T-helper 22 cell (primary cell): ENCODE results near the gene IMMP1L.
A peak's percentile ranks its signal among the peaks of the same experiment; 100 is the strongest.
"Not testable (repeated sequence)": the region's sequence is repeated elsewhere in the genome, so short reads cannot be mapped to it uniquely, and the experiment has no call there.

Experiments
- DNase-seq: peaks from one replicate; pipeline ENCODE4 v3.0.0-alpha.2; 2020; ENCODE audit warnings: low read depth

The IMMP1L gene, protein sequence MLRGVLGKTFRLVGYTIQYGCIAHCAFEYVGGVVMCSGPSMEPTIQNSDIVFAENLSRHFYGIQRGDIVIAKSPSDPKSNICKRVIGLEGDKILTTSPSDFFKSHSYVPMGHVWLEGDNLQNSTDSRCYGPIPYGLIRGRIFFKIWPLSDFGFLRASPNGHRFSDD

DNA sequence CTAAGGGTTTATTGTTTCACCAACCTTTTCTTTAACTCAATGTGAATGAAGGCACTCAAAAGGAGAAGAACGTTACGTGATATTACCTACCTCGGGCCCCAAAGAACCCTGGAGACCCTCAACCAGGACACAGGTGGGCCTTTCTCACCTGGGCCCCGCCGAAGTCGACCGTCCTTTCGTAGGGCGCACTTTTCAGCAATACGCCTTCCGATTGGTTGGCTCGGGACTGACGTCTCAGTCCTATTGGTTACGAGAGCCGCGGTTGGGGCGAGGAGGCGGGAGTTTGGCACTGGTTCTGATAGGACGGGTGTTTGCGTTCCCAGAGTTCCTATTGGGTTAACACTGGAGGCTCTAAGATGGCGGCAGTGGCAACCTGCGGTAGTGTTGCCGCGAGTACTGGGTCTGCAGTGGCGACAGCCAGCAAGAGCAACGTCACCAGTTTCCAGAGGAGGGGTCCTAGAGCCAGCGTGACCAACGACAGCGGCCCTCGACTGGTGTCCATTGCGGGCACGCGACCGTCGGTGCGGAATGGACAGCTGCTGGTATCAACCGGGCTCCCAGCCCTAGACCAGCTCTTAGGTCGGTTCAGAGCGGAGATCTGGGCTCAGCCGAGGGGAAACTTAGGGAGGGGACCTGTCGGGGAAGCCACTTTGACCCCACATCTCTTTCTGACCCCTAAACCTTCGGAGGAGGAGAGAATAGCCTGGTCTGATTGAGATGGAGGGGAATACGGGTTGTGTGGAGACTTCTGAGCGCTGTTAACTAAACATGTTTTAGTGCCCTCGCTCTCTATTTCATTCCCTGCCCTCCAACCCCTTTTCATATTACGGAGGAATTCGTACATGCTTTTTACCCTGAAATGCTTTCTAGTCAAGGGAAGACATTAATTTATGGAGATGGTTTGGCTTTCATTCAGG is at the start of gene IMMP1L, which contains the start of gene ELP4:
Gene IMMP1L, minus strand, starts transcription at position 194 of the 917 bp plus-strand sequence. CDS start 46,346 bp downstream, outside the sequence.
Gene ELP4, plus strand, starts transcription at position 339 of the 917 bp plus-strand sequence. Its CDS starts 18 bp downstream, at position 357.
- DNase-seq, result peak; percentile 90

DNA sequence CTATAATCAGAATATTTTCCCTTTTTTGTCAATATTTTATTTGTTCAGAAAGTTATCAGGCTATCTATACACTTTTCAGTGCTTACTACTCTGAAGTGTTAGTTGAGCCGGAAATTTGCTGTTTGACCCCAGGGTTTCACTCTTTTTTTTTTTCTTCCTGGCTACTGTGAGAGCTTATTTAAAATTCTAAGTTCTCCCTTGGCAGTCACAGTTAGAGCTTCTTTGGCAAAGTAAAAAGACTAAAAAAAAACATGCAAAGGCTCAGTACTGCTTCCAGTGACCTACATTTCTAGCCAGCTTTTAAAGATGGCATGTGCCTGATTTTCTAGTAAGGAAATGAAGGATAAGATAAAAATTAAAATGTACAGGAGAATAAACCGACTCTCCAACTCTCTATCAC is 48.6 kb upstream of the IMMP1L start:
- no peak for DNase-seq

DNA sequence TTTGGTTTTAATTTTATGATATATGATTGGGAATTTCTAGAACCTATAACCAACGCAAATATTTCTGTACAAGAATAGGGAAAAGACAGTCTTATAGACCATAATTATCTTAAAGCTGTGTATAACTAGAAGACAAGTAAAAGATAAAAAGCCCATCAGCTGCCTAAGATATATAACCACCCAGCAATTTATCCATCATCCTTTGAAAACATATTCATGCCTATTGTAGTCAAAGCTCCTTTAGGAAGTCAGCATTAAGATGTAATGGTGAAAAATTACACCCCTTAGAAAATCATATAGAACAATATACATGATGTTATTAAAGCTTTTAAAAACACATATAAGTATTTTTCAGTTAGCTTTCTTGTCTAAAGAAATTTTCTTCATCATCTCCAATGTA is 46.5 kb upstream of the IMMP1L start:
- no peak for DNase-seq

DNA sequence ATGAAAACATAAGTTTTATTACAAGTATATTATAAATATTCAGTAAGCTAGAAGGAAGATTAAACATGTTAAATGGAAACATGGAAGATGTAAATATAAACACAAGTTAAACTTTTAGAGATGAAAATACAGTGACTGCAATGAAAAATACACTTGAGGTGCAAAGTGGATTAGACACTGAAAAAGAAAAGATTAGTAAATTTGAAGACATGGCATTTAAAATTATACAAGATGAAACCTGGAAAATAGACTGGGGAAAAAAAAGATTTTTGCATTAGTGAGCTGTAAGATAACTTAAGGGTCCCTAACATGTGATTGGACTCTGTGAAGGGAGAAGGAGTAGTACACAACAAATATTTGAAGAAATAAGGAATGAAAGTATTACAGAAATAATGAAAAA is 33.4 kb upstream of the IMMP1L start:
- DNase-seq, result no peak

DNA sequence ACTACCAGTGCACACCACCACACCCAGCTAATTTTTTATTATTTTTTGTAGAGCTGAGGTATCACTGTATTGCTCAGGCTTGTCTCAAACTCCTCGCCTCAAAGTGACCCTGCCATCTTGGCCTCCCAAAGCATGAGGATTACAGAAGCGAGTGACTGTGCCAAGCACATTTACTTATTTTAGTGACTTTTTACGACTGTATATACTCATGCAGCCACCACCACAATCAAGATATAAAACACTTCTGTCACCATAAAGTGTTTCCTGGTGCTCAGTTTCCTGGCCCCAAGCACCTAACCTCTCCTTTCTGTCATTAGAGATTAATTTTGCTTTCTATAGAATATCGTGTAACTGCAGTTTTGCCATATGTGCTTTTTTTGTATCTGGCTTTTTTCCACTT is 26.1 kb upstream of the IMMP1L start:
- no peak for DNase-seq

DNA sequence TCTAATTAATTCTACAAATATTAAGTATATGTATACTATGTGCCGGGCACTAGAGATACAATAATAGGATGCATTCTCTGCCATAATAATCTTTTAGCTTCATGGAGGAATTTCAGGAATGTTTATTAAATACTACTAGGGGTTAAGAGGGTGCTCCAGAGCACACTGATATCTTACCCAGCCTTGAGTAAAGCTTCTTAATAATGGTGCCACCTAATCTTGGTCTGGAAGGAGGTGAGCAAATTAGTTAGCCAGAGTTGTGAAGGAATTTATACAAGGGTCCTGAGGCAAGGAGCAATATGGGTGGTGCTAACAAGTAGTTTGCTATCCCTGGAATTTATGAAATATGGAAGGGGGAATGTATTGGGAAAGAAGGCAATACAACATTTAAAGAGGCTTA is 21.9 kb upstream of the IMMP1L start:
- DNase-seq, result no peak

DNA sequence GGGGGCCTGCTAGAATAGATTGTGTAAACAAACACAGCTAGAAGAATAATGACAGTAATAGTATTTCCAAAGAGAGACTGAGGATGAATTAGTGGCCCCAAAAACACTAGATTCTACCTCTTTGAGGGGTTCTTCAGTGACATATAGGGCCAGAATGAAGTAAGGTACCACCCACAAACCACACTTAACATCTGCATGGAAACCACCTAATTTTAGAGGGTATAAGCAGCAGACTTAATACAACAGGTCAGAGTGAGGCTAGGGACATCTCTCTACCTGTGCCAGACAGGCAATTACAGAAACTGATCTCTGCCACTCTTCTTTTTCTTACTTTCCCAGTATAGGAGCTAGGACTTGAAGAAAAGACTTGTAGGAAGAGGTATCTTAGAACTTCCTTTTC is 20.3 kb upstream of the IMMP1L start:
- DNase-seq, result no peak

DNA sequence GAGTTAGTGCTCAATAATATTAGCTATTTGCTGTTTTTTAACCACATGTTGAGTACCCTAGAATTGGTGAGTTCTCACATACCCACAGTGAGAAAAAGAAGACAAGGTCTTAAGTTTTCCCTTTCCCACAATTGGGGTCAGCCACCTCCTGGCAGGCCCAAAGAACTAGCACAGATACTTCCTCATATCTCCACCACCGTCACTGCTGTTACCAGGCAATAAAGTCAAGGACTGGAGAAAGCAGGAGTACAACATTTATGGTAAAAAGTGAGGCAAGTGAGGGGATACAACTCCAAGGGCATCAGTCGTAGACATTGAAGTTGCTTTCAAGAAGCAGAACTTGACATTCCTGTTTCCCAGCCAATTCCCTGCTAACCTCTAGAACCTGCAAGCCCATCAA is 19.8 kb upstream of the IMMP1L start:
- no peak for DNase-seq

DNA sequence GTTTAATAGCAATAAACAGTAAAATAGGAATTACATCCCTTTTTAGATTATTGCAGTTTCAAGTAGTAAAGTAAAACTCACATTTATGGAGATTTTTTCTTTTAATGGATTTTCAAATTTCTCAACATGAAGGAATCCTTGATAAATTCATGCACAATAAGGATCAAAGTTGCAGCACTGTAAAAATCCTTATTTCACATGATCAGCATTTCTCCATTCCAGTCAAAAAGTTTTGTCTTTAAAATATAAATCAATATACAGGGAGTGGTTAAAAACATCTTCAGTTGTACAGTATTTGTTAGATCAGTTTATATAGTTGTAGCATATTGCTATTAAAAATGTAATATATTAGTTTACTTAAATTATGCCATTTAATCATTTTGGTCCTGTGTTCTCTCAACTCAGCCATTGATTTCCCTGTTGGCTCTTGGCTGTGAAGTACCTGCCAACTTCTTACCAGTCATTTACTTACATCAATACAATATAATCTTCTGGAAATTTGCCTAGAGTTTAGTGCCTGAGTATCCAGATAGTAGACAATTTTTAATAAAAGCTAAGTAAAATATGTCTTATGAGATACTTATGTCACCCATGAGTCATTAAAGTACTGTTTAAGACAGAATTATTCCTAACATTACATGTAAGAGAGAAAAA is 12.2 kb upstream of the IMMP1L start:
- no peak for DNase-seq

DNA sequence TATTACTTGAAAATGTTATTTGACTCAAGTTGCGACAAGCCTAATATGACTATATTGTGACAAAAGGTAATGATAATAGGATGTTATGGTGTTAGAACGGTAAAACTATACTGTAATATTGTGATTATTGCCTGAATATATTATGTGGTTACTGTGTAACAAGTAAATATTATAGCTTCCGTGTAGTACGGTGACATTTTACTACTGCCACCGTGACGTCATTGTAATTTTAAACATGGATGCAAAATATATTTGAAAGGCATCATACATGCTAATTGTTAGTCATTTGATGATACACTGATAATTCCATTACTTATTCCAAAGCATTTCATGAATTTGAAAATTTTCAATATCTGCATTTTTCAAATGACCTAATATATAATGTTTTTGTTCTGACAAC is 2.7 kb upstream of the IMMP1L start:
- DNase-seq, result no peak

DNA sequence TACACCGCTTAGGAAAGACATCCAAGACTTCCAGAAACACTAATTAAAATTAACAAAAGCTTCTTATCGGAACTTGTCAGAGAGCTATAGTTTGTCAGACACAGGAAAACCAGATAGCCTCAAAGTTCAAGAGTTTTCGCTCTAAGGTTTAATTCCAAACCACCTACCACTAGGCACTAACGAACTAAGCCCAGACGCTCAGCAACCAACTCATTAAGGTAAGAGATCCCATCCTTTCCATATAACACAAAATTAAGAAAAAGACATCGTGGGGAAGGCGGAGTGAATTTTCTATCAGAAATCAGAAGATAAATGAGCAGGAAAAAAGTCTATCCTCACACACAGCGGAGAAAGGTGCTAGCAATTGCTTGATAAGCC is 382 bp downstream of the IMMP1L start:
- DNase-seq, result no peak

DNA sequence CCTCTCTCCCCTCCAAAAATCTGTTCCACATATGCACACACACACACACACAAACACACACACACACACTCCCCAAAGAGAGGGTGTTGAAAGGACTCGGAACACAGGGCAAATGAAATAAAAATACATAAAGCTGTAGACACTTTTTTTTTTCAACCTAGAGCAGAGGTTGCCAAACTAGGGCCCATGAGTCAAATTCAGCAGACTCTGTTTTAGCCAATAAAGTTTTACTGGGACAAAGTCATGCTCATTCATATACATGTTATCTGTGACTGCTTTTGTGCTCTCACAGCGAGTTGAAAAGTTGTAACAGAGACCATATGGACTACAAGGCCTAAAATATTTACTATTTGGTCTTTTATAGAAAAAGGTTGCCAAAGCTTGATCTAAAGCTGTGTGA is 8.9 kb downstream of the IMMP1L start:
- DNase-seq, result no peak

DNA sequence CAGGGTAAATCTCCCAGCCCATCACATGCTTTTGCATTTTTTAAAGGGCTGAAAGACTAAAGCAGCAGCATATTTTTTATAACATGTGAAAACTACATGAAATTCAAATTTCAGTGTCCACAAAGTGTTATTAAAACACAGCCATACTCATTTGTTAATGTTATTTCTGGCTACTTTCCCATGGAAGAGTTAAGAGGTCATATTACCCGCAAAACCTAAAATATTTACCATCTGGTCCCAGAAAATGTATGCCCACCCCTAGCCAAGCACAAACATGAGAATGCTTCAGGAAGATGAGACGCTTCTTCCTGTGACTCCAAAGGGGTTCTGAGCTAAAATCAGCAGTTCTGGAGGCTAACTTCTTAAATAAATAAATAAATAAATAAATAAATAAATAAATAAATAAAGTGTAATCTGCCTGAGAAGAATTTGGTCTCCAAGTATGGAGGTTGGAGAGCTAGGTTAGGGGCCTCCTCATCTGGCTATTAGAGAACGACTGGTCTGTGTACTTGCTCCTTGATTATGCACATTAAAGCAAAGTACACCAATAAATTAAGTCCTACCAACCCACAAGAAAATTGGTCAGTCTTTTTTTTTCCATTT is 9.7 kb downstream of the IMMP1L start:
- no peak for DNase-seq

DNA sequence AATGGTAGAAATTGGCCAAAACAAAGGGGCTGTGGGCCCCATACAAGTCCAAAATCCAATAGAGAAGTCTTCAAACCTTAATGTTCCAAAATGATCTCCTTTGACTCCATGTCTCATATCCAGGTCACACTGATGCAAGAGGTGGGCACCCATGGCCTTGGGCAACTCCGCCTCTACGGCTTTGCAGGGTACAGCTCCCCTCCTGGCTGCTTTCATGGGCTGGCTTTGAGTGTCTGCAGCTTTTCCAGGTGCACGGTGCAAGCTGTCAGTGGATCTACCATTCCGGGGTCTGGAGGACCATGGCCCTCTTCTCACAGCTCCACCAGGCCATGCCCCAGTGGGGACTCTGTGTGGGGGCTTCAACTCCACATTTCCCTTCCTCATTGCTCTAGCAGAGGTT is 15.7 kb downstream of the IMMP1L start:
- not testable (repeated sequence) for DNase-seq

DNA sequence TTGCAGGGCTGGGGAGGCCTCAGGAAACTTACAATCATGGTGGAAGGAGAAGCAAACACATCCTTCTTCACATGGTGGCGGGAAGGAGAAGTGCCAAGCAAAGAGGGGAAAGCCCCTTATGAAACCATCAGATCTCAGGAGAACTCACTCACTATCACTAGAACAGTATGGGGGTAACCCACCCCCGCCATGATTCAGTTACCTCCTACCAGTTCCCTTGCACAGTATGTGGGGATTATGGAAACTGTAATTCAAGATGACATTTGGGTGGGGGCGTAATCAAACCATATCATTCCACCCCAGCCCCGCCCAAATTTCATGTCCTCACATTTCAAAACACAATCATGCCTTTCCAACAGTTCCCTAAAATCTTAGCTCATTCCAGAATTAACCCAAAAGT is 16.2 kb downstream of the IMMP1L start:
- DNase-seq, result no peak

DNA sequence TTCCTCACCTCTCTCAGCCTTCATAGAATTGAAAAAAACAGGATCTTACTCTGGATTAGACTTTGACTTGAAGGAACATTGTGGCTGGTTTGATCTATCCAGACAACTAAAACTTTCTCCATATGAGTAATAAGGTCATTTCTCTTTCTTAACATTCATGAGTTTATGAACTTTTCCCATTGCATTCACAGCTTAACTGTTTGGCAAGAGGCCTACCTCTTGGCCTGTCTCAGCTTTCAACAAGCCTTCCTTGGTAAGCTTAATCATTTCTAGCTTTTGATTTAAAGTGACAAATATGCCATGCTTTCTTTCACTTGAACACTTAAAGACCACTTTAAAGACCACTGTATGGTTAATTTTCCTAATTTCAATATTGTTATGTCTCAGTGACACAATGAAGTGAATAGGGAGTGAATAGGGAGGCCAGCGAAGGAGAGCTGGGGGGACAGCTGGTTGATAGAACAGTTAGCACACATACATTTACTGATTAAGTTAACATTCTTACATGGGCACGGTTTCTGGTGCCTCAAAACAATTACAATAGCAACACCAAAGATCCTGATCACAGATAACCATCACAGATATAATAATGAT is 17.0 kb downstream of the IMMP1L start:
- no peak for DNase-seq

DNA sequence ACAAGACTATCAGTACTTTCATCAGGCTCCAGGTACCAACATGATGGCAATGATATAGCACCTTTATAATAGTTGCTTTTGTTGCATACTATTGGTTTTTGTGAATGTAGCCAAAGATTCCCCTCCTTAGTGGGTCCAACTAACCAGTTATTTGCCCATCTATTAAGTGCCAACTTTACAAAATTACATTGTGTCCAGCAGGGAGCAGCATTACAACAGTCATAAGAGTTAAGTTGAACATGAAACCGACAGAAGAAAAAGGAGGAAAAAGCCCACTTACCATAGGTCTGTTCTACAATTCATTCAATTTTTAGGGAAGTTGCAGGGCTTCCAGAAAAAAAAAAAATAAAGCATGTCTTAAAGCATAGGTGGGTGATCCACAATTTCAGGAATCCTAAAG is 21.6 kb downstream of the IMMP1L start:
- no peak for DNase-seq

DNA sequence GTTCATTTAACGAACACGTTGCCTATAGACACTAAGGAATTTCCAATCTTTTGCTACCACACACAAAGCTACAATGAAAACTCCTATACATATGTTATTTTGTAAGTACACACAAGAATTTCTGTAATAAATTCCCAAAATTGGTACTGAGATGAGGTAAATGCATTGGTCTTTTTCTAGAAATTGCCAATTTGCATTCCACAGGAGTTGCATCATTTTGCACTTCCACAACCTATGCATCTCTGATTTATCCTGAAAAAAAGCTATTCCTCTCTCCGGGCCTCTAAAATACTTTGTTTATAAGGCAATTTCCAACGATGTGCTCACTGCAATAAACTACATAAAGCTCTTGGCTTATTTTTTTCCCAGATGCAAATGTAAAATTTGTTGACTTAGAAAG is 24.9 kb downstream of the IMMP1L start:
- DNase-seq, result no peak

DNA sequence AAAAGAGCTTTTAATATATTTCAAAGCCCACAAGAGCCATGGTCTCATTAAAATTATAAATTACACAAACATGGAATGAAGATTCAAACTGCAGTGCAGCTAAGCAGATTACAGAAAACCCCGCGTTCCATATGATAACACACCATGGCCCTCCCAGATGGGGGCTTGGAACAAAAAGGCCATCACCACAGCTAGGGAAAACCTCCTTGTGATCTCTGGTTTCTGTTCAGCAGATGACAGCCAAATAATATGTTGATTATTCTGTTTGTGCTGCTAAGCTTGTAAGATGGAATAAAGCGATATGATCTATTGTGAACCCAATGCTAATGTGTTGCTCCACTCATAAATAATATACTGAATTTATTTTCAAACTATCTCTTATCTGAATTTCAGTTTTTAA is 28.5 kb downstream of the IMMP1L start:
- DNase-seq, result no peak

DNA sequence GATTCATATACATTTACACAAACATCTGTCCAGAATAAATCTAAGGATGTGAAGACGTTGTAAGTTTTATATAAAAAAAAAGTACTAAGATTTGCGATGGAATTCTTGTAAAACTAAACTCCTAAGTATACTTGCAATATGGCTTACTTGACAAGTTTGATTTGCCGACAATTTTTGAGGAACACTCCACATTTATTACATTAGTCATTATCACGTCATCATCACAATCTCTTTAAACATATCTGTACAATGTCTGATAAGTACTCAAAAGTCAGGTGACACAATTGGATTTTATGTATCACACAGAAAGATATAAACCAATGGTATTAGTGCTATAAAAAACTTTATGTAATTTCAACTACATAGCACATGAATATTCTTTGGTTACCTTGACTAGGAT is 30.4 kb downstream of the IMMP1L start:
- no peak for DNase-seq

DNA sequence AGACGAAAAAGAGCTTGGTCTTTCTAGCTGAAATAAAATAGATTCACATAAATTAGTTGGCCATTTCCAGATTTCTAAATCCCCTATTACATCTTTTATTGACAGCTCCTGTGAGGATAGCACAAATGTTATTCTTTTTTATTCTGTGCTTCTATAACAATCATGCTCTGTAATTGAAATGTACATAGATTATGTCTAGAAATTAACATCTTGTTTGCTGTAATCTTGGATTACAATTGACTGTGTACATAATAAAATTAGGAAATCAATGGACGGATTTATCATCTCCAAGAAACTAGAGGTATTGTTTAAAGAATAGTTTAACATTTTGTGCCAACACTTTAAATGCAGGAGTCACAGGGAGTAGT is 31.2 kb downstream of the IMMP1L start:
- no peak for DNase-seq

DNA sequence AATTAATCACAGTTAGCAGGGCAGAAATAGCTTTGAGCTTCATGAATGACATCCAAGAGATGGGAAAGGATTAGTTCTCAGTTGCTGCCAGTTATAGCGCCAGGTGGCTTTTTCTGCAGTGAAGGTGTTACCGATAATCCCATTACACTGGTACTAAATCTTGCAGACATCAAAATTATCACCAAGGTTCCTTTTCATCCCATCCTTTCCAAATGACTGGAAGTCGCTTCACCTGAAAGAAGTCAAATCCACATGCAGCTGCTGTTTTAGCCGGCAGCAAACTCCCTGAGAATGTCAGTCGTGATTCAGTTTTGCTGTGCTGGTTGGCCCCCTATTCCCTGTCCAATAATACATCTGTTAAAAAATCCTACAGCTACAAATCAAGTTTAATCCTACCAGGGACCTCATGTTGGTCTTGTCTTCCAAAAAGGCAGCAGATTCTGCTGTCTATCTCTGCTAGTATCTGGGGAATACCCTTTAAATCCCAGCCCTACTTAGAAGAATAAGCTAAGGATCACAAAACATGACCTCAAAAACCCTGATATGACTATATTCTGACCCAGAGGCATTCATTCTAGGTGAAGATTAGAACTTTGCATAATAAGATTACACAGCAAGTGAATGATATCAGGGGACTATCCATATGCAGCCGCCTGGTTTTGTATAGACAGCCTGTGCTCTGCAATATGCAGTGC is 31.7 kb downstream of the IMMP1L start:
- DNase-seq, result no peak
